Caco-2 (cell line): ENCODE data around the gene TTL. TPM values are rescaled to one million over a fixed set of nuclear protein-coding genes. Genes with fewer than 3 reads are reported as not detected.

Source experiments
- BruUV-seq: library from RNA; stranded (reverse); fragments of 400-500 nt; replicated peaks from 2 replicates; lab custom pipeline; 2021; lab: Mats Ljungman, UMichigan
- CTCF ChIA-PET: fragments of 300-600 bp; sonication (Branson Sonifier 250); formaldehyde crosslinking; loops from one replicate; lab custom pipeline; 2022; ENCODE audit warnings: antibody characterized with exemption; lab: Charles Lee
- POLR2A ChIA-PET: fragments of 300-600 bp; sonication (Branson Sonifier 250); formaldehyde crosslinking; loops from one replicate; lab custom pipeline; 2022; ENCODE audit warnings: antibody characterized with exemption; lab: Charles Lee
- DNase-seq, 2 experiments: peaks; one replicate each; pipeline versions ENCODE4 v3.0.0 to v3.0.0-alpha.2; 2020 to 2022
- H3K27me3 ChIP-seq: replicated peaks from 2 replicates; pipeline ENCODE4 v1.6.0; 2011; ENCODE audit warnings: low read length; ENCODE audit not compliant: control insufficient read depth, insufficient read depth
- H3K36me3 ChIP-seq: 2 replicates; pipeline ENCODE4 v1.5.1; 2011; ENCODE audit warnings: low read length; ENCODE audit not compliant: control insufficient read depth, insufficient read depth
- H3K4me1 ChIP-seq: fragments of 250-450 bp; sonication (Bioruptor Pico); 2 replicates; pipeline ENCODE4 v1.5.1; 2020; ENCODE audit warnings: mild to moderate bottlenecking
- H3K4me3 ChIP-seq: 2 replicates; pipeline ENCODE4 v1.5.1; 2011; ENCODE audit warnings: low read depth, mild to moderate bottlenecking, control low read depth, low read length
- H3K9me3 ChIP-seq: fragments of 250-450 bp; sonication (Bioruptor Pico); 2 replicates; pipeline ENCODE4 v1.5.1; 2020; ENCODE audit warnings: mild to moderate bottlenecking, moderate library complexity
- H3K27ac Mint-ChIP-seq: one replicate; pipeline ENCODE4 v1.8.0; 2022; ENCODE audit warnings: mixed read lengths; ENCODE audit not compliant: unreplicated experiment
- H3K27me3 Mint-ChIP-seq: one replicate; pipeline ENCODE4 v1.8.0; 2022; ENCODE audit warnings: mixed read lengths; ENCODE audit not compliant: insufficient read depth, unreplicated experiment
- H3K36me3 Mint-ChIP-seq: one replicate; pipeline ENCODE4 v1.8.0; 2022; ENCODE audit warnings: mild to moderate bottlenecking, mixed read lengths; ENCODE audit not compliant: insufficient read depth, unreplicated experiment
- H3K4me1 Mint-ChIP-seq: one replicate; pipeline ENCODE4 v1.8.0; 2022; ENCODE audit warnings: low read depth, mixed read lengths; ENCODE audit not compliant: unreplicated experiment
- H3K4me3 Mint-ChIP-seq: one replicate; pipeline ENCODE4 v1.8.0; 2022; ENCODE audit warnings: mild to moderate bottlenecking, moderate library complexity, mixed read lengths; ENCODE audit not compliant: unreplicated experiment
- H3K9me3 Mint-ChIP-seq: one replicate; pipeline ENCODE4 v1.8.0; 2022; ENCODE audit warnings: mixed read lengths; ENCODE audit not compliant: unreplicated experiment
- intact Hi-C: fragments of 100-400 bp; cut with micrococcal nuclease; formaldehyde crosslinking; loops from one replicate; pipeline ENCODE4 v1.10.0; 2022; ENCODE audit not compliant: unreplicated experiment
- total RNA-seq: library from RNA; stranded (reverse); gene quantifications from 2 replicates; pipeline ENCODE4 v1.2.3, GENCODE V29; 2022
- TF ChIP-seq, protein P1 (sequence below), 2 experiments: fragments of 200-600 bp in 1 of 2; IDR thresholded peaks; 1 replicate in 1 of 2; 2 replicates in 1 of 2; pipeline versions ENCODE4 v1.5.1 to v1.8.0; 2011 to 2022; ENCODE audit warnings: antibody characterized with exemption in 1 of 2, control low read depth in 1 of 2, inconsistent platforms in 1 of 2, low read depth in 1 of 2, low read length in 1 of 2, mild to moderate bottlenecking in 1 of 2, moderate library complexity in 1 of 2; ENCODE audit not compliant: insufficient read depth in 1 of 2, severe bottlenecking in 1 of 2, unreplicated experiment in 1 of 2

Gene TTL
- total RNA-seq, 1 experiment from 2014 or later, result 46.9 TPM

DNA sequence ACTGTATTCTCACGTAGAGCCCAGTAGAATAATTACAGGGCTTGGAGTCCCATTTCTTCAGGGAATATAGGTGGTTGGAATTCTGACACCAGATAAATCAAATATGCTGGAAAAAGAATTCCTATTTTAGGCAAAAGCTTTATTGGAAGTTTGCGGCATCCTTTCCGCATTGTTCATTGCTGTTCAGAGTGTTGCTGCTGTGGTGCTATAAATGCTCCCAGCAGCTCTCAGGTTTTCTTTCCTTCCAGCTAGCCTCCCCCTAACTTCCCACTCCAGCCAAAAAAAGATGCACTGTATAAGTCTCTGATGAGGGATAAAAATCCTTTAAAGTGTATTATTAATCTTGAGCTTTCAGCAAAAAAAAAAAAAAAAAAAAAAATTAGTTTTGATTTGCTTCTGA lies 34.8 kb downstream of the TTL start:
- intact Hi-C loops, result no loop called here
- peaks cover 33% of the 10 kb centered on the region for H3K36me3 Mint-ChIP-seq

DNA sequence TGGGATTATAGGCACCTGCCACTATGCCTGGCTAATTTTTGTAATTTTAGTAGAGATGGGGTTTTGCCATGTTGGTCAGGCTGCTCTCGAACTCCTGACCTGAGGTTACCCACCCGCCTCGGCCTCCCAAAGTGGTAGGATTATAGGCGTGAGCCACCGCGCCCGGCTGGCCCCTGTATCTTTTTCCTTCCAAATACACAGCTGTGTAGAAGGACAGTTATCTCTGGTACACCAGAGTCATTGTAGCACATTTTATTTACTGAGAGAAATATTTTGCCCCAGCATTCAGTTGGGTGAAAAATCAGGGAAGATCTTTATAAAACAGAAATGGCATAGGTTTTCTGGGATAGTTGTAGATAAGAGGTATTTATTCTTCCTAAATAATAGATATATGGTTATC lies 36.9 kb downstream of the TTL start:
- H3K36me3 Mint-ChIP-seq, result peaks cover 33% of the 10 kb centered on the region

More for the DNA sequence above, 34.8 kb downstream of the TTL start:
- no peak overlapping the region for H3K4me3 ChIP-seq
- DNase-seq, result no peak
- H3K27ac Mint-ChIP-seq, result no peak overlapping the region
- peaks cover 9% of the 10 kb centered on the region for H3K9me3 ChIP-seq
- H3K27me3 ChIP-seq, result no peaks in the 10 kb centered on the region
- no peaks in the 10 kb centered on the region; the same call in 1 of the 2 replicates for H3K4me1 ChIP-seq
- CTCF ChIA-PET, result no interaction called here
- BruUV-seq, result no TSS peak
- no peaks in the 10 kb centered on the region for H3K27me3 Mint-ChIP-seq
- POLR2A ChIA-PET, result no interaction called here
- peaks cover 12% of the 10 kb centered on the region for H3K9me3 Mint-ChIP-seq
- H3K4me1 Mint-ChIP-seq, result no peaks in the 10 kb centered on the region
- TF ChIP-seq, protein P1, sequence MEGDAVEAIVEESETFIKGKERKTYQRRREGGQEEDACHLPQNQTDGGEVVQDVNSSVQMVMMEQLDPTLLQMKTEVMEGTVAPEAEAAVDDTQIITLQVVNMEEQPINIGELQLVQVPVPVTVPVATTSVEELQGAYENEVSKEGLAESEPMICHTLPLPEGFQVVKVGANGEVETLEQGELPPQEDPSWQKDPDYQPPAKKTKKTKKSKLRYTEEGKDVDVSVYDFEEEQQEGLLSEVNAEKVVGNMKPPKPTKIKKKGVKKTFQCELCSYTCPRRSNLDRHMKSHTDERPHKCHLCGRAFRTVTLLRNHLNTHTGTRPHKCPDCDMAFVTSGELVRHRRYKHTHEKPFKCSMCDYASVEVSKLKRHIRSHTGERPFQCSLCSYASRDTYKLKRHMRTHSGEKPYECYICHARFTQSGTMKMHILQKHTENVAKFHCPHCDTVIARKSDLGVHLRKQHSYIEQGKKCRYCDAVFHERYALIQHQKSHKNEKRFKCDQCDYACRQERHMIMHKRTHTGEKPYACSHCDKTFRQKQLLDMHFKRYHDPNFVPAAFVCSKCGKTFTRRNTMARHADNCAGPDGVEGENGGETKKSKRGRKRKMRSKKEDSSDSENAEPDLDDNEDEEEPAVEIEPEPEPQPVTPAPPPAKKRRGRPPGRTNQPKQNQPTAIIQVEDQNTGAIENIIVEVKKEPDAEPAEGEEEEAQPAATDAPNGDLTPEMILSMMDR (IDR thresholded peaks at IDR 0.05; ENCODE audit: insufficient read depth in 1 of 2, low read depth in 1 of 2, low read length in 1 of 2, severe bottlenecking in 1 of 2, unreplicated experiment in 1 of 2), result no peak
- peaks cover 1% of the 10 kb centered on the region; the same call in 1 of the 2 replicates for H3K36me3 ChIP-seq
- H3K4me3 Mint-ChIP-seq, result no peak overlapping the region

DNA sequence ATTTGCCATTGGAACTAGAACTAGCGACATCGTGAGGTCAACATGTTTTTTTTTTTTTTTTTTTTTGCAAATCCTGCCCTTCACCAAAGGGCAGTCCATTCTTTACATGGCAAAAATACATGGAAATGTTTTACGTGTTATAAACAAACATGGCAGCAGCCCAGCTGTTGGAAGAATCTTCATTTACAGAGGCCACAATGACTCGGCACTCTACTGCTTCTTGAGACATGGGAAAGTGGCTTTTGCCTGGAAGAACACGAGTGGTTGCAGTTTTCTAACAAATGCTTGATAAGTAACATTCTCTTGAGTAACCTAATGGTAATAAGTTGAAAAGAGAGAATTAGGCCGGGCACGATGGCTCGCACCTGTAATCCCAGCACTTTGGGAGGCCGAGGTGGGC lies 37.5 kb downstream of the TTL start:
- TF ChIP-seq, protein P1 (IDR thresholded peaks at IDR 0.05; ENCODE audit: insufficient read depth in 1 of 2, low read depth in 1 of 2, low read length in 1 of 2, severe bottlenecking in 1 of 2, unreplicated experiment in 1 of 2), result no peak
- Histone ChIP-seq H3K36me3 (peaks cover 1% of the 10 kb centered on the region; the same call in 1 of the 2 replicates), H3K9me3 (peaks cover 8% of the 10 kb centered on the region), H3K4me3 (no peak overlapping the region), H3K27me3 (no peaks in the 10 kb centered on the region), H3K4me1 (no peaks in the 10 kb centered on the region; the same call in 1 of the 2 replicates)
- Mint-ChIP-seq H3K27me3 (no peaks in the 10 kb centered on the region), H3K36me3 (peaks cover 26% of the 10 kb centered on the region), H3K9me3 (peaks cover 9% of the 10 kb centered on the region), H3K4me3 (no peak overlapping the region), H3K27ac (no peak overlapping the region), H3K4me1 (no peaks in the 10 kb centered on the region)
- intact Hi-C loops, result no loop called here
- no TSS peak for BruUV-seq
- no peak for DNase-seq
- CTCF ChIA-PET, result no interaction called here
- POLR2A ChIA-PET, result no interaction called here

More for the DNA sequence above, 36.9 kb downstream of the TTL start:
- ChIA-PET POLR2A (no interaction called here), CTCF (no interaction called here)
- no peak overlapping the region for H3K4me3 ChIP-seq
- H3K9me3 ChIP-seq, result peaks cover 9% of the 10 kb centered on the region
- Mint-ChIP-seq H3K4me3 (no peak overlapping the region), H3K27ac (no peak overlapping the region), H3K4me1 (no peaks in the 10 kb centered on the region), H3K27me3 (no peaks in the 10 kb centered on the region), H3K9me3 (peaks cover 12% of the 10 kb centered on the region)
- H3K36me3 ChIP-seq, result peaks cover 1% of the 10 kb centered on the region; the same call in 1 of the 2 replicates
- H3K4me1 ChIP-seq, result no peaks in the 10 kb centered on the region; the same call in 1 of the 2 replicates
- BruUV-seq, result no TSS peak
- TF ChIP-seq, protein P1 (IDR thresholded peaks at IDR 0.05; ENCODE audit: insufficient read depth in 1 of 2, low read depth in 1 of 2, low read length in 1 of 2, severe bottlenecking in 1 of 2, unreplicated experiment in 1 of 2), result no peak
- no peak for DNase-seq
- no peaks in the 10 kb centered on the region for H3K27me3 ChIP-seq
- intact Hi-C loops, result no loop called here
